Ectodermal cell (in vitro differentiated cells): Measurements from ENCODE around the gene TMEM131L.
A peak's percentile ranks its signal among the peaks of the same experiment; 100 is the strongest.

Source experiments
- H3K27ac ChIP-seq: 2 replicates; pipeline ENCODE4 v1.7.0; 2013; ENCODE audit warnings: mild to moderate bottlenecking, low read depth, low read length; ENCODE audit not compliant: insufficient read depth, poor library complexity, severe bottlenecking
- H3K27me3 ChIP-seq: 2 replicates; pipeline ENCODE4 v1.7.0; 2013; ENCODE audit warnings: mild to moderate bottlenecking, low read length; ENCODE audit not compliant: insufficient read depth, control insufficient read depth, poor library complexity, severe bottlenecking
- H3K36me3 ChIP-seq: one replicate; pipeline ENCODE4 v1.7.0; 2013; ENCODE audit warnings: low read length; ENCODE audit not compliant: control insufficient read depth, insufficient read depth
- H3K4me1 ChIP-seq: one replicate; pipeline ENCODE4 v1.7.0; 2013; ENCODE audit warnings: low read length; ENCODE audit not compliant: control insufficient read depth, insufficient read depth
- H3K4me3 ChIP-seq: 2 replicates; pipeline ENCODE4 v1.7.0; 2013; ENCODE audit warnings: low read depth, low read length, control low read depth; ENCODE audit not compliant: insufficient read depth
- H3K9me3 ChIP-seq: 2 replicates; pipeline ENCODE4 v1.7.0; 2013; ENCODE audit warnings: mild to moderate bottlenecking, low read length, moderate library complexity; ENCODE audit not compliant: control insufficient read depth
- WGBS, 2 experiments: methylation state at CpG; one replicate each; pipeline ENCODE4 v1.1.7; 2013; ENCODE audit warnings: missing lambda C conversion rate in 2 of 2; 5-methylcytosine and 5-hydroxymethylcytosine counted together

Gene TMEM131L

GRCh38 chr4:153521999-153522801 is 56.0 kb downstream of the TMEM131L start:
- H3K36me3 ChIP-seq, result no peaks in the 10 kb centered on the region
- H3K4me3 ChIP-seq, result no peak overlapping the region
- no peaks in the 10 kb centered on the region for H3K27me3 ChIP-seq
- peaks cover 23% of the 10 kb centered on the region for H3K4me1 ChIP-seq
- 72 to 74% methylated on average over 17 of the region's 17 CpGs for WGBS, 2 experiments
- H3K9me3 ChIP-seq, result no peaks in the 10 kb centered on the region
- no peak overlapping the region for H3K27ac ChIP-seq

DNA sequence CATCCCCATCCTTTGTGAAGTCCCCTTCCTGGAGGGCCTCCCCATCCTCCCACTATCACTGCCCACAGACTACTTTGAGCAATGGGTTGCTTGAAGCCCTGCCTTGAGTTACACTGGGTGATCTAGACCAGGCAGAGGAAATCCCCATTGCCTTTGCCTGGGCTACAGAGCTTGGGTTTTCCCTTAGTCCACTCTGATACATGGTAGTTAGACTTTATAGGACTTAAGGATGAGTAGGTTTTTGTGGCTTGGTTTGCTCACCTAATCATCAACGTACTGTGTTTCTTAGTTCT is 56.6 kb downstream of the TMEM131L start:
- Histone ChIP-seq H3K4me1 (peaks cover 23% of the 10 kb centered on the region), H3K27me3 (no peaks in the 10 kb centered on the region), H3K9me3 (no peaks in the 10 kb centered on the region), H3K27ac (no peak overlapping the region), H3K4me3 (no peak overlapping the region), H3K36me3 (no peaks in the 10 kb centered on the region)
- 91 to 100% methylated on average over 1 of the region's 1 CpG for WGBS, 2 experiments

- Histone ChIP-seq H3K27ac (peak overlapping the region; percentile 27), H3K36me3 (no peaks in the 10 kb centered on the region), H3K27me3 (no peaks in the 10 kb centered on the region), H3K9me3 (no peaks in the 10 kb centered on the region), H3K4me1 (peaks cover 23% of the 10 kb centered on the region), H3K4me3 (no peak overlapping the region)
- 47 to 57% methylated on average over 4 to 5 of the region's 5 CpGs for WGBS, 2 experiments
Observed at GRCh38 chr4:153523164-153523796, 57.1 kb downstream of the TMEM131L start.

GRCh38 chr4:153523941-153524386 is 57.8 kb downstream of the TMEM131L start:
- 68 to 88% methylated on average over 3 to 4 of the region's 4 CpGs for WGBS, 2 experiments
- peak overlapping the region; percentile 27 for H3K27ac ChIP-seq
- H3K36me3 ChIP-seq, result no peaks in the 10 kb centered on the region
- no peak overlapping the region for H3K4me3 ChIP-seq
- no peaks in the 10 kb centered on the region for H3K9me3 ChIP-seq
- H3K4me1 ChIP-seq, result peaks cover 23% of the 10 kb centered on the region
- no peaks in the 10 kb centered on the region for H3K27me3 ChIP-seq

- Histone ChIP-seq H3K4me1 (peaks cover 23% of the 10 kb centered on the region), H3K27me3 (no peaks in the 10 kb centered on the region), H3K4me3 (no peak overlapping the region), H3K36me3 (no peaks in the 10 kb centered on the region), H3K27ac (no peak overlapping the region), H3K9me3 (no peaks in the 10 kb centered on the region)
- WGBS, 2 experiments, result 94 to 97% methylated on average over 4 of the region's 4 CpGs
Observed at GRCh38 chr4:153524682-153525081, 58.5 kb downstream of the TMEM131L start.

GRCh38 chr4:153527690-153528089 is 61.5 kb downstream of the TMEM131L start:
- Histone ChIP-seq H3K9me3 (no peaks in the 10 kb centered on the region), H3K27ac (no peak overlapping the region), H3K4me3 (no peak overlapping the region), H3K4me1 (peaks cover 23% of the 10 kb centered on the region), H3K27me3 (no peaks in the 10 kb centered on the region), H3K36me3 (no peaks in the 10 kb centered on the region)
- 93 to 94% methylated on average over 11 of the region's 11 CpGs for WGBS, 2 experiments

GRCh38 chr4:153528705-153529485 is 62.7 kb downstream of the TMEM131L start:
- 95 to 97% methylated on average over 6 of the region's 6 CpGs for WGBS, 2 experiments
- no peak overlapping the region for H3K27ac ChIP-seq
- H3K36me3 ChIP-seq, result no peaks in the 10 kb centered on the region
- peaks cover 13% of the 10 kb centered on the region for H3K4me1 ChIP-seq
- no peaks in the 10 kb centered on the region for H3K27me3 ChIP-seq
- no peaks in the 10 kb centered on the region for H3K9me3 ChIP-seq
- no peak overlapping the region for H3K4me3 ChIP-seq

- H3K9me3 ChIP-seq, result no peaks in the 10 kb centered on the region
- H3K36me3 ChIP-seq, result no peaks in the 10 kb centered on the region
- no peak overlapping the region for H3K27ac ChIP-seq
- 100% methylated on average over 3 of the region's 3 CpGs; no CpG with 5 or more reads in 1 of the 2 experiments for WGBS, 2 experiments
- H3K4me3 ChIP-seq, result no peak overlapping the region
- H3K4me1 ChIP-seq, result peaks cover 5% of the 10 kb centered on the region
- no peaks in the 10 kb centered on the region for H3K27me3 ChIP-seq
Observed at GRCh38 chr4:153529646-153530045, 63.5 kb downstream of the TMEM131L start.

DNA sequence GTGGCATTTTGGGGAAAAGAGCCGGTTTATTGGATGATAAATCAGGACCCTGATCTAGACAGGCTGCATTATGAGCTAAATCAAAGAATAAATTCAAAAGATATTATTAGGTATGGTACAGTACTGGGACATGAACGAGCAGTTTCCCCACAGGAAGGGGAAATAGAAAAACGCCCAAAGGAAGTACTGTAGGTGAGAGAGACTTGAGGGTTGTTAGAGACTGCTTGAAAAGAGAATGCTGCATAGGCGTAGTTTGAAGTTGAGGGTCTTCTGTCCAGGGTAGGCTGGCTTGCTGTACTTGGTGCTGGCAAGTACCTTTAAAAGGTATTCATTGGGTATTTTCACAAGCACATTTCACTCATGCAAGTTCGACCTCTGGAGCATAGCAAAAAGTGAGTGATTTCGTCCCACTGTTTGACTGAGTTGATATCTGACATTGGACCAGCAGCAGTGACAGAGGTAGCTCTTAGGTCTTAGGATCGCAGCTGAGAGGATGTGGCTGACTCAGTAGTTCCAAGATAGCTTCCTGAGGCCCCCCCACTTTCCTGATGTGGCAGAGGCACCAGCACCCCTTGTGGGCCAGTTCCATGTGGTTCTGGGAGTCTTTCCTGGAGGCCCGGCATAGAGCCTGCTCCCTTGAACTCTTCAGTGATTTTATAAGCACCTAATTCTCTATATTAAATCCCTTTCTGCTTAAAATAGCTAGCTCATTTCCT is 64.3 kb downstream of the TMEM131L start:
- Histone ChIP-seq H3K36me3 (no peaks in the 10 kb centered on the region), H3K27ac (no peak overlapping the region), H3K4me1 (peaks cover 5% of the 10 kb centered on the region), H3K27me3 (no peaks in the 10 kb centered on the region), H3K9me3 (no peaks in the 10 kb centered on the region), H3K4me3 (no peak overlapping the region)
- 94 to 95% methylated on average over 8 of the region's 8 CpGs for WGBS, 2 experiments

DNA sequence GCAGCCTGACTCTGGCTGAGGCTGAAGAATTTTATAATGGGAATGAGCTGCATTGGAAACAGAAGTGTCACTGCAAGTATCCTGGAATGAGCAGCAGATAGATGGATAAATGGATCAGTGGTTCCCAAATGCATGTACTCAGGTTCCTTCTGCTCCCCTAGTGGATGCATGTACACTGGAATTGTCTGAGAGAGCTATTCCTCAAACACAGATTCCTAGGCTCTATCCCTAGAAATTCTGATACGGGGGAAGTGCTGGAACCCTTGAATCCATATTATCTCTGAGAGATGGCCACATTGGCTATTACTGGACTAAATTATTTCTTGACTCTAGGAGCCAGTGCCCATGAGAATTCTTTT is 64.8 kb downstream of the TMEM131L start:
- H3K4me3 ChIP-seq, result no peak overlapping the region
- H3K27ac ChIP-seq, result no peak overlapping the region
- WGBS, 2 experiments, result 86 to 100% methylated on average over 1 of the region's 1 CpG
- no peaks in the 10 kb centered on the region for H3K9me3 ChIP-seq
- peaks cover 9% of the 10 kb centered on the region for H3K4me1 ChIP-seq
- H3K36me3 ChIP-seq, result no peaks in the 10 kb centered on the region
- H3K27me3 ChIP-seq, result no peaks in the 10 kb centered on the region
